ENCODE results near the gene NPPB. TPM values are rescaled to one million over a fixed set of nuclear protein-coding genes. Genes with fewer than 3 reads are reported as not detected.

Gene NPPB
- total RNA-seq, 5 donors from 2014 or later (not counting 1 experiment from before 2014, with no cell fraction given), result not detected

- POLR2A ChIA-PET, result interaction anchor here (1.0 to 2.6 kb wide), 2 partner anchors 69 kb away, joined by 3 to 7 read pairs; no protein-coding TSS in a partner anchor
- H3K27me3 ChIP-seq (replicated peaks in 1 of 2; ENCODE audit: control insufficient read depth in 2 of 2, extremely low read depth in 1 of 2, insufficient read depth in 2 of 2, low read length in 1 of 2), result no peaks in the 10 kb centered on the region
- no peaks in the 10 kb centered on the region for H3K4me1 ChIP-seq (ENCODE audit: control insufficient read depth in 1 of 2, extremely low read depth in 1 of 2, insufficient read depth in 2 of 2, low read length in 2 of 2)
- DNase-seq (peak; percentile 39 to 83 (median 67)), ATAC-seq (replicated peaks in 1 of 4) (peak; percentile 80 to 97 (median 89))
- Mint-ChIP-seq H3K27me3 (no peaks in the 10 kb centered on the region), H3K4me1 (peaks cover 4 to 9% (median 6%) of the 10 kb centered on the region in 3 donors), H3K36me3 (peaks cover 42% of the 10 kb centered on the region), H3K4me3 (no peak overlapping the region), H3K27ac (no peak overlapping the region), H3K9me3 (no peaks in the 10 kb centered on the region)
- no peak overlapping the region for H3K27ac ChIP-seq (ENCODE audit: low read length)
- CTCF ChIA-PET, result interaction anchor here (0.5 to 0.7 kb wide), 4 partner anchors 69 to 801 kb away, joined by 3 to 5 read pairs (median 4); no protein-coding TSS in a partner anchor
- peaks cover 43 to 77% of the 10 kb centered on the region in 2 donors for H3K36me3 ChIP-seq (ENCODE audit: control insufficient read depth in 2 of 2, extremely low read depth in 1 of 2, insufficient read depth in 1 of 2, low read length in 1 of 2)
- no peaks in the 10 kb centered on the region for H3K9me3 ChIP-seq
- WGBS (ENCODE audit: insufficient coverage), result 71% methylated on average over 37 of the region's 40 CpGs
- no peak overlapping the region for H3K4me3 ChIP-seq (ENCODE audit: control insufficient read depth in 1 of 2, extremely low read depth in 1 of 2, low read length in 1 of 2)
Observed at GRCh38 chr1:11838349-11839272, 20.1 kb downstream of the NPPB start.

DNA sequence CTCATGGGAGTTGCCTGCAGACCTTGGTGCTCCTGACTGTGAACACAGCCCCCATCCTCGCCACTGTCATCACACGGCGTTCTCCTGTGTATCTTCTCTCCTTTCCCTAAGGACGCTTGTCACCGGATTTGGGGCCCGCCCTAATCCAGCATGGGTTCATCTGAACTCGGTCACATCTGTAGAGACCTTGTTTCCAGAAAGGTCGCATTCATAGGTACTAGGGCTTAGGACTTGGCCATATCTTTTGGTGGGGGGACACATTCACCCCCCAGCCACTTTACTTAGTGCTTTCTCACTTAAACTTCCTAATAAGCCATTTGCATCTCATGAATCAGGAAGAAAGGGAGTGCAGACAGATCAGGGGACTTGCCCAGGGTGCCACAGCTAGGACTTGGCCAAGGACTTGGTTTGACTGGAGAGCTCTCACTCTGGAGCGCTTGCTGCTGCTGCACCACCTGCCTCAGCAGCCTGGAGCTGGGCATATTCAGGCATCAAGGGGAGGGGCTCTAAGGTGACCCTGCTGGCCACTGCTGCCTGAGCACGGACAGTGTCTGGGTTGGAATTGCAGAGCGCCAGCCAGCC lies 20.9 kb downstream of the NPPB start:
- no peak overlapping the region for H3K4me3 Mint-ChIP-seq
- peaks cover 42% of the 10 kb centered on the region for H3K36me3 Mint-ChIP-seq
- peaks cover 47 to 85% of the 10 kb centered on the region in 2 donors for H3K36me3 ChIP-seq (ENCODE audit: control insufficient read depth in 2 of 2, extremely low read depth in 1 of 2, insufficient read depth in 1 of 2, low read length in 1 of 2)
- H3K4me1 ChIP-seq (ENCODE audit: control insufficient read depth in 1 of 2, extremely low read depth in 1 of 2, insufficient read depth in 2 of 2, low read length in 2 of 2), result no peaks in the 10 kb centered on the region
- no peak overlapping the region for H3K27ac Mint-ChIP-seq
- no peak overlapping the region for H3K4me3 ChIP-seq (ENCODE audit: control insufficient read depth in 1 of 2, extremely low read depth in 1 of 2, low read length in 1 of 2)
- H3K9me3 ChIP-seq, result no peaks in the 10 kb centered on the region
- POLR2A ChIA-PET, result interaction anchor here (1.0 to 2.6 kb wide), 2 partner anchors 70 kb away, joined by 3 to 7 read pairs; no protein-coding TSS in a partner anchor
- no peaks in the 10 kb centered on the region for H3K9me3 Mint-ChIP-seq
- no peak for ATAC-seq (replicated peaks in 1 of 4)
- CTCF ChIA-PET, result interaction anchor here (0.5 to 0.7 kb wide), 4 partner anchors 70 to 801 kb away, joined by 3 to 5 read pairs (median 4); no protein-coding TSS in a partner anchor
- peaks cover 4 to 9% (median 6%) of the 10 kb centered on the region in 3 donors for H3K4me1 Mint-ChIP-seq
- no peak for DNase-seq
- H3K27me3 ChIP-seq (replicated peaks in 1 of 2; ENCODE audit: control insufficient read depth in 2 of 2, extremely low read depth in 1 of 2, insufficient read depth in 2 of 2, low read length in 1 of 2), result no peaks in the 10 kb centered on the region
- H3K27me3 Mint-ChIP-seq, result no peaks in the 10 kb centered on the region
- no peak overlapping the region for H3K27ac ChIP-seq (ENCODE audit: low read length)
- 91% methylated on average over 11 of the region's 11 CpGs for WGBS (ENCODE audit: insufficient coverage)

DNA sequence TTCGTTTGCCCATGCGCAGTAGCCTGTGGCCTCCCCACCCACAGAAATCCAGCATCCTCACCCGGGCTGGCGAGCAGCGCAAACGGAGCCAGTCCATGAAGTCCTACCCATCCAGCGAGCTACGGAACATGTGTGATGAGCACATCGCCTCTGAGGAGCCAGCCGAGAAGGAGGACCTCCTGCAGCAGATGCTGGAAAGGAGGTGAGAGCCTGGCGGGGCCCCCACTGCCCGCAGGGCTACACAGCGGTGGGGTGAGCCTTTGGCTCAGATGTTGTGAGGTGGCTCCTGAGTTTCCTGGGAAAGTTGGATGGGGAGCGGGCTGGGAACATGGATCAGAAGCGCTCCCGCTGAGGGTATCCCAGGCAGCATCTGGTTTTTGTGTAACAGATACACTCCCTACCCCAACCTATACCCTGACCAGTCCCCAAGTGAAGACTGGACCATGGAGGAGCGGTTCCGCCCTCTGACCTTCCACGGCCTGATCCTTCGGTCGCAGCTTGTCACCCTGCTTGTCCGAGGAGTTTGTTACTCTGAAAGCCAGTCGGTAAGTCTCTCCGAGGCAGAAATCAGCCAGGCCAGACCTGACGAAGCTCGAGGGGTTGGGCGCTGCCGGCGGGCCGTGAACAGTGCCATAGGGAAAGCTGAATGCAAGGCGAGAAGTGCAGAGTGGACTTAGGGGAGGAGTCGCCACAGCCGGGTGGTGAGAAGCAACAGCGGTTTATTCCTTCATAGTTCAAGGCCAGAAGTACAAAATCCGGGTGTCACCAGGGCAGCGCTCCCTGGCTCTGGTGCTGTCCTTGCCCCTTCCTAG lies 21.6 kb downstream of the NPPB start:
- no peaks in the 10 kb centered on the region for H3K9me3 ChIP-seq
- POLR2A ChIA-PET, result interaction anchor here in 1 of 2 donors (2.6 kb wide), 1 partner anchor 71 kb away, joined by 7 read pairs; no protein-coding TSS in a partner anchor
- peaks cover 2 to 9% (median 6%) of the 10 kb centered on the region in 3 donors for H3K4me1 Mint-ChIP-seq
- CTCF ChIA-PET, result interaction anchor here in 1 of 2 donors (0.9 kb wide), 1 partner anchor 200 kb away, joined by 3 read pairs; no protein-coding TSS in a partner anchor
- no peak overlapping the region for H3K4me3 Mint-ChIP-seq
- peaks cover 43% of the 10 kb centered on the region for H3K36me3 Mint-ChIP-seq
- DNase-seq (no peak), ATAC-seq (replicated peaks in 1 of 4) (no peak)
- H3K27ac ChIP-seq (ENCODE audit: low read length), result no peak overlapping the region
- H3K27me3 Mint-ChIP-seq, result no peaks in the 10 kb centered on the region
- no peaks in the 10 kb centered on the region for H3K9me3 Mint-ChIP-seq
- no peaks in the 10 kb centered on the region for H3K27me3 ChIP-seq (replicated peaks in 1 of 2; ENCODE audit: control insufficient read depth in 2 of 2, extremely low read depth in 1 of 2, insufficient read depth in 2 of 2, low read length in 1 of 2)
- H3K4me1 ChIP-seq (ENCODE audit: control insufficient read depth in 1 of 2, extremely low read depth in 1 of 2, insufficient read depth in 2 of 2, low read length in 2 of 2), result no peaks in the 10 kb centered on the region
- H3K36me3 ChIP-seq (ENCODE audit: control insufficient read depth in 2 of 2, extremely low read depth in 1 of 2, insufficient read depth in 1 of 2, low read length in 1 of 2), result peaks cover 52 to 84% of the 10 kb centered on the region in 2 donors
- no peak overlapping the region for H3K4me3 ChIP-seq (ENCODE audit: control insufficient read depth in 1 of 2, extremely low read depth in 1 of 2, low read length in 1 of 2)
- no peak overlapping the region for H3K27ac Mint-ChIP-seq
- WGBS (ENCODE audit: insufficient coverage), result 89% methylated on average over 29 of the region's 36 CpGs

DNA sequence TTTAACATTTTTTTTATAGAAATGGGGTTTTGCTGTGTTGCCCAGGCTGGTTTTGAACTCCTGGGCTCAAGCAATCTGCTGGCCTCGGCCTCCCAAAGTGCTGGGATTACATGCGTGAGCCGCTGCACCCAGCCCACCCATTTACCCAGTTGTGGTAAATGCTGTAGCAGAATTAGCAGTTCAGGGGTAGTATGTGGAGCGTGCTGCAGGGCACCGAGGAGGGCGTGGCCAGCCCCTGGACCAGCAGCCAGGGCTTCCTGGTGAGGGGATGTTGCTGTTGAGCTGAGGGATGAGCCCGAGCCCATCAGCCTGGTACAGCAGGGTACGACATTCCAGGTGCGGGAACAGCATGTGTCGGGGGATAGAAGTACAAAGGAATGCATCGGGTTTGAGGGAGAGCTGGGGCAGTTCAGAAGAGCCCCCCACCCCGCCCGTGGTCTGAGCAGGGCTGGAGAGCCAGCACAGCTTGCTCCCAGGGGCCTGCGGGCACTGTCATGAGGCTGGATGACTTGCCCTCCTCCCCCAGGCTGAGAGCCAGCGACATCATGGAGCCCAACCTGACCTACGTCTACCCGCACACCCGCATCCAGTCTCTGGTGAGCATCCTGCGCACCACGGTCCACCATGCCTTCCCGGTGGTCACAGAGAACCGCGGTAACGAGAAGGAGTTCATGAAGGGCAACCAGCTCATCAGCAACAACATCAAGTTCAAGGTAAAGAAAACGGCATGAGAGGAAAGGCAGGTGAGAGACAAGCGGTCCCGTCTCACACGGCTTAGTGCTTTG lies 23.1 kb downstream of the NPPB start:
- Mint-ChIP-seq H3K9me3 (no peaks in the 10 kb centered on the region), H3K4me3 (no peak overlapping the region), H3K4me1 (peaks cover 2 to 9% (median 6%) of the 10 kb centered on the region in 3 donors), H3K27me3 (no peaks in the 10 kb centered on the region), H3K36me3 (peaks cover 34% of the 10 kb centered on the region), H3K27ac (no peak overlapping the region)
- Histone ChIP-seq H3K4me3 (ENCODE audit: control insufficient read depth in 1 of 2, extremely low read depth in 1 of 2, low read length in 1 of 2) (no peak overlapping the region), H3K36me3 (ENCODE audit: control insufficient read depth in 2 of 2, extremely low read depth in 1 of 2, insufficient read depth in 1 of 2, low read length in 1 of 2) (peaks cover 44 to 69% of the 10 kb centered on the region in 2 donors), H3K27me3 (replicated peaks in 1 of 2; ENCODE audit: control insufficient read depth in 2 of 2, extremely low read depth in 1 of 2, insufficient read depth in 2 of 2, low read length in 1 of 2) (no peaks in the 10 kb centered on the region), H3K4me1 (ENCODE audit: control insufficient read depth in 1 of 2, extremely low read depth in 1 of 2, insufficient read depth in 2 of 2, low read length in 2 of 2) (no peaks in the 10 kb centered on the region), H3K27ac (ENCODE audit: low read length) (no peak overlapping the region), H3K9me3 (no peaks in the 10 kb centered on the region)
- CTCF ChIA-PET, result no interaction called here
- ATAC-seq (replicated peaks in 1 of 4) (no peak), DNase-seq (no peak)
- POLR2A ChIA-PET, result no interaction called here
- 95% methylated on average over 21 of the region's 28 CpGs for WGBS (ENCODE audit: insufficient coverage)

DNA sequence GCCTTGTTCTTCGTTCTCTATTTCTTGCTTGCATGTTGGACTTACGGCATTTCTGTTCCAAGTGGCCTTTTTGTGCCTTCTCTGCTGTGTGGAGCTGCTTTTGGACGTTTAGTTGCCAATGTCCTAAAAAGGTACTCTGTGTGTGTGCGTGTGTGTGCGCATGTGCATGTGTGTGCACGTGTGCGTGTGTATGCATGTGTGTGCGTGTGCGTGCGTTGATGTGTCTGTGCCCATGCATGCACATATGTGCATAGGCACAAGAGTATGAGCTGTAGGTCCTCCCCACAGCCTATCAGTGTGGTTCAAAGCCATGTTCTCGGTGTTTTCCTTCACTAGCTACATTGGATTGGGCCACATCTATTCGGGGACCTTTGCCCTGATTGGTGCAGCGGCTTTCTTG lies 24.8 kb downstream of the NPPB start:
- DNase-seq (no peak), ATAC-seq (replicated peaks in 1 of 4) (no peak)
- Histone ChIP-seq H3K4me1 (ENCODE audit: control insufficient read depth in 1 of 2, extremely low read depth in 1 of 2, insufficient read depth in 2 of 2, low read length in 2 of 2) (no peaks in the 10 kb centered on the region), H3K4me3 (ENCODE audit: control insufficient read depth in 1 of 2, extremely low read depth in 1 of 2, low read length in 1 of 2) (no peak overlapping the region), H3K27me3 (replicated peaks in 1 of 2; ENCODE audit: control insufficient read depth in 2 of 2, extremely low read depth in 1 of 2, insufficient read depth in 2 of 2, low read length in 1 of 2) (no peaks in the 10 kb centered on the region), H3K9me3 (no peaks in the 10 kb centered on the region), H3K27ac (ENCODE audit: low read length) (no peak overlapping the region), H3K36me3 (ENCODE audit: control insufficient read depth in 2 of 2, extremely low read depth in 1 of 2, insufficient read depth in 1 of 2, low read length in 1 of 2) (peaks cover 37 to 70% of the 10 kb centered on the region in 2 donors)
- Mint-ChIP-seq H3K27me3 (no peaks in the 10 kb centered on the region), H3K9me3 (no peaks in the 10 kb centered on the region), H3K4me3 (no peak overlapping the region), H3K27ac (no peak overlapping the region), H3K36me3 (peaks cover 36% of the 10 kb centered on the region), H3K4me1 (peaks cover 2 to 6% (median 6%) of the 10 kb centered on the region in 3 donors)
- POLR2A ChIA-PET, result no interaction called here
- 94% methylated on average over 12 of the region's 13 CpGs for WGBS (ENCODE audit: insufficient coverage)
- CTCF ChIA-PET, result no interaction called here
